IMR-90 (cell line): ENCODE measurements around the gene UBA7. TPM values are rescaled to one million over a fixed set of nuclear protein-coding genes. Genes with fewer than 3 reads are reported as not detected.

Experiments used
- ATAC-seq: fragments of 200-7000 bp; cut with Tn5 transposase; 2 replicates; pipeline ENCODE4 v1.9.1; 2020; ENCODE audit warnings: low read depth, mild to moderate bottlenecking, moderate library complexity
- BruUV-seq: library from RNA; stranded (reverse); fragments of 400-500 nt; replicated peaks from 2 replicates; lab custom pipeline; 2021; lab: Mats Ljungman, UMichigan
- CTCF ChIA-PET: fragments of 300-600 bp; formaldehyde crosslinking; extraction: SDS; loops from one replicate; lab custom pipeline; 2021; ENCODE audit warnings: antibody characterized with exemption; lab: Yijun Ruan, JAX
- POLR2A ChIA-PET: fragments of 300-600 bp; sonication (Branson Sonifier 250); formaldehyde crosslinking; loops from one replicate; lab custom pipeline; 2022; ENCODE audit warnings: antibody characterized with exemption; ENCODE audit not compliant: unreplicated experiment; lab: Charles Lee
- DNase-seq: peaks from one replicate; pipeline ENCODE4 v3.0.0; 2013
- H2AFZ ChIP-seq: replicated peaks from 2 replicates; pipeline ENCODE3; 2013; ENCODE audit warnings: low read length, mild to moderate bottlenecking; ENCODE audit not compliant: poor library complexity
- H2AK5ac ChIP-seq: 2 replicates; pipeline ENCODE4 v1.6.1; 2013; ENCODE audit warnings: low read depth, low read length, inconsistent platforms
- H2AK9ac ChIP-seq: replicated peaks from 2 replicates; pipeline ENCODE3; 2013; ENCODE audit warnings: mild to moderate bottlenecking, low read depth, low read length, moderate library complexity; ENCODE audit not compliant: poor library complexity
- H2BK120ac ChIP-seq: 2 replicates; pipeline ENCODE4 v1.6.1; 2013; ENCODE audit warnings: low read depth, low read length, inconsistent platforms
- H2BK15ac ChIP-seq: 3 replicates; pipeline ENCODE4 v1.6.1; 2013; ENCODE audit warnings: low read depth, low read length, inconsistent platforms
- H2BK20ac ChIP-seq: 2 replicates; pipeline ENCODE4 v1.6.1; 2013; ENCODE audit warnings: low read depth, mild to moderate bottlenecking, inconsistent platforms, low read length, moderate library complexity
- H2BK5ac ChIP-seq: 2 replicates; pipeline ENCODE4 v1.6.1; 2013; ENCODE audit warnings: mild to moderate bottlenecking, low read depth, low read length, inconsistent platforms; ENCODE audit not compliant: poor library complexity, severe bottlenecking
- H3K14ac ChIP-seq: replicated peaks from 2 replicates; pipeline ENCODE4 v1.6.1; 2013; ENCODE audit warnings: low read depth, low read length, inconsistent platforms
- H3K18ac ChIP-seq: 2 replicates; pipeline ENCODE4 v1.6.1; 2013; ENCODE audit warnings: low read depth, low read length, control low read depth
- H3K23ac ChIP-seq: 2 replicates; pipeline ENCODE4 v1.6.1; 2013; ENCODE audit warnings: low read depth, low read length, inconsistent platforms
- H3K27ac ChIP-seq: 2 replicates; pipeline ENCODE4 v1.5.1; 2013; ENCODE audit warnings: mild to moderate bottlenecking, control low read depth, low read length; ENCODE audit not compliant: insufficient read depth
- H3K27me3 ChIP-seq: 2 replicates; pipeline ENCODE4 v1.6.1; 2013; ENCODE audit warnings: low read length; ENCODE audit not compliant: control insufficient read depth, insufficient read depth
- H3K36me3 ChIP-seq: 2 replicates; pipeline ENCODE4 v1.6.1; 2013; ENCODE audit warnings: low read length, mixed read lengths; ENCODE audit not compliant: control insufficient read depth, insufficient read depth
- H3K4ac ChIP-seq: 2 replicates; pipeline ENCODE4 v1.6.1; 2013; ENCODE audit warnings: low read depth, low read length, inconsistent platforms
- H3K4me1 ChIP-seq: 2 replicates; pipeline ENCODE4 v1.6.1; 2013; ENCODE audit warnings: low read length, mixed read lengths; ENCODE audit not compliant: control insufficient read depth, insufficient read depth
- H3K4me2 ChIP-seq: 2 replicates; pipeline ENCODE4 v1.6.1; 2013; ENCODE audit warnings: low read depth, mild to moderate bottlenecking, control low read depth, low read length, moderate library complexity
- H3K4me3 ChIP-seq: 2 replicates; pipeline ENCODE4 v1.5.1; 2013; ENCODE audit warnings: low read depth, mild to moderate bottlenecking, control low read depth, low read length, moderate library complexity; ENCODE audit not compliant: insufficient read depth
- H3K56ac ChIP-seq: 2 replicates; pipeline ENCODE4 v1.6.1; 2013; ENCODE audit warnings: low read length, inconsistent platforms; ENCODE audit not compliant: insufficient read depth; ENCODE audit errors: extremely low read depth
- H3K79me1 ChIP-seq, 2 experiments: 2 replicates each; pipeline ENCODE4 v1.6.1; 2013; ENCODE audit warnings: low read length in 2 of 2, inconsistent platforms in 1 of 2, low read depth in 1 of 2
- H3K9ac ChIP-seq: 2 replicates; pipeline ENCODE4 v1.6.1; 2013; ENCODE audit warnings: low read depth, low read length, control low read depth
- H3K9me1 ChIP-seq: 2 replicates; pipeline ENCODE4 v1.6.1; 2013; ENCODE audit warnings: low read length, inconsistent platforms; ENCODE audit not compliant: insufficient read depth
- H3K9me3 ChIP-seq: 2 replicates; pipeline ENCODE4 v1.6.1; 2013; ENCODE audit warnings: low read length; ENCODE audit not compliant: control insufficient read depth, insufficient read depth
- H4K20me1 ChIP-seq: 2 replicates; pipeline ENCODE4 v1.6.1; 2013; ENCODE audit warnings: low read length, inconsistent platforms; ENCODE audit not compliant: insufficient read depth
- H4K5ac ChIP-seq: 2 replicates; pipeline ENCODE4 v1.6.1; 2013; ENCODE audit warnings: mild to moderate bottlenecking, low read depth, low read length, control low read depth
- H4K8ac ChIP-seq, 2 experiments: 2 replicates each; pipeline ENCODE4 v1.6.1; 2013; ENCODE audit warnings: low read depth in 2 of 2, low read length in 2 of 2, control low read depth in 1 of 2, inconsistent platforms in 1 of 2
- H4K91ac ChIP-seq: 2 replicates; pipeline ENCODE4 v1.6.1; 2013; ENCODE audit warnings: low read depth, low read length, inconsistent platforms; ENCODE audit not compliant: insufficient read depth
- BHLHE40 ChIP-seq: fragments of 150-350 bp; IDR thresholded peaks from 2 replicates; pipeline ENCODE4 v1.6.1; 2016; ENCODE audit warnings: mild to moderate bottlenecking, low read depth, low read length
- CHD1 ChIP-seq: IDR thresholded peaks from 2 replicates; pipeline ENCODE4 v1.6.1; 2012; ENCODE audit warnings: low read depth, low read length, improper control_type of control experiment
- FOS ChIP-seq: fragments of 150-350 bp; IDR thresholded peaks from 2 replicates; pipeline ENCODE4 v1.6.1; 2016; ENCODE audit warnings: low read depth, low read length
- MAFK ChIP-seq: IDR thresholded peaks from 2 replicates; pipeline ENCODE4 v1.6.1; 2012; ENCODE audit warnings: low read depth, low read length, improper control_type of control experiment
- MAZ ChIP-seq: IDR thresholded peaks from 2 replicates; pipeline ENCODE4 v1.6.1; 2012; ENCODE audit warnings: low read depth, mild to moderate bottlenecking, low read length, improper control_type of control experiment, moderate library complexity, borderline replicate concordance
- MXI1 ChIP-seq: IDR thresholded peaks from 2 replicates; pipeline ENCODE4 v1.6.1; 2012; ENCODE audit warnings: low read depth, mild to moderate bottlenecking, low read length, moderate library complexity, borderline replicate concordance
- NFE2L2 ChIP-seq: fragments of 150-350 bp; IDR thresholded peaks from 2 replicates; pipeline ENCODE4 v1.6.1; 2016; ENCODE audit warnings: low read depth, mild to moderate bottlenecking, low read length
- POLR2A ChIP-seq: IDR thresholded peaks from 2 replicates; pipeline ENCODE4 v1.6.1; 2012; ENCODE audit warnings: mild to moderate bottlenecking, low read depth, low read length
- RAD21 ChIP-seq: IDR thresholded peaks from 2 replicates; pipeline ENCODE4 v1.6.1; 2012; ENCODE audit warnings: low read length, improper control_type of control experiment
- RFX5 ChIP-seq: IDR thresholded peaks from 2 replicates; pipeline ENCODE4 v1.8.0; 2012; ENCODE audit warnings: low read depth, mild to moderate bottlenecking, low read length, moderate library complexity
- WGBS, 2 experiments: methylation state at CpG; one replicate each; pipeline versions ENCODE4 v1.1.5 to v1.1.7; 2013; ENCODE audit warnings: missing lambda C conversion rate in 2 of 2; ENCODE audit not compliant: insufficient read length in 1 of 2; ENCODE audit errors: extremely low coverage in 2 of 2; 5-methylcytosine and 5-hydroxymethylcytosine counted together
- dilution Hi-C: fragments of 300-500 bp; cut with HindIII; formaldehyde crosslinking; loops from one replicate; pipeline ENCODE4 v1.14.3; 2018; ENCODE audit warnings: low sequenced_read_pairs; ENCODE audit not compliant: unreplicated experiment
- in situ Hi-C: fragments of 300-500 bp; cut with MboI; formaldehyde crosslinking; loops from 3 replicates; pipeline ENCODE4 v1.14.3; 2019; ENCODE audit warnings: low sequenced_read_pairs, inconsistent platforms, mixed read lengths
- intact Hi-C: fragments of 100-400 bp; cut with micrococcal nuclease; formaldehyde crosslinking; loops from 2 replicates; pipeline ENCODE4 v1.10.0; 2022
- polyA plus RNA-seq, 3 experiments: library from polyadenylated mRNA; depleted of rRNA; stranded (reverse); fragments of >200 nt; gene quantifications; 2 replicates each; pipeline ENCODE4 v1.2.3, GENCODE V29; 2012; ENCODE audit warnings: low replicate concordance in 1 of 3
- total RNA-seq: library from RNA; depleted of rRNA; stranded (reverse); fragments of >200 nt; gene quantifications from 2 replicates; pipeline ENCODE4 v1.2.3, GENCODE V29; 2012
- TF ChIP-seq, protein P1 (sequence below): conservative IDR thresholded peaks from 2 replicates; pipeline ENCODE4 v1.5.1; 2012; ENCODE audit warnings: mild to moderate bottlenecking, low read depth, low read length, improper control_type of control experiment

The UBA7 gene
- total and polyA plus RNA-seq, 2 of the 4 experiments (the other 2 are of a cell fraction), result 18.6 to 57.8 TPM

DNA sequence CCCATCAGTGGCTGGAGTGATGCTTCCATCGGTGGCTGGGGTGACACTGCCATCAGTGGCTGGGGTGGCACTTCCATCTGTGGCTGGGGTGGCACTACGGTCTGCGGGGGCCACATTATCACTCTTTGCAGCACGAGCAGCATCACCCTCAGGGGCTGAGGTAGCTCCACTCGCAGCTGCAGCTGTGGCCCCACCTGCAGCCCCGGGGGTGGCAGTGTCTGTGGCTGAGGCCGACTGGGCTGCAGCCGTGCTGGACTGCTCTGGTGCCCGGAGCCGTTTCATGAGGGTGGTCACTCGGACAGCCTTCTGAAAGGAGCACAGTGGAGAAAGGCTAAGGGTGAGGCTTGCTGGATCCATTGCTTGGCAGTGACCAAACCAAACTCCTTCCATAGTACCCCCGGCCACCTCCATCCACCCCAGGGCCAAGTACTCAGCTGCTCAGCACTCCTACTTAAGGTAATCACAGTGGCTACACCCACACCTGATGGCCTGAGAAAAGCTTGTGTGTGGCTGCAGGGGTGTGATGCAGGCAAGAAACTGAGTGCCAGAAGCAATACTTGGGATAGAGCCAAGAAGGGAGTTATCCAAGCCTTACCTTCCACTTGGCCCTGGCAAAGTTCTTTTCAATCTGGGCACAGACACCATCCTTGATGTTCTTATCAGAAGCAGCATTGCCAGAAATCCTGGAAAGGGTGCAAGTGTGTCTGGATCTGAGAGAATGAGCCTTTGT, 46.0 kb upstream of the UBA7 start:
- no peak for ATAC-seq
- peaks cover 2% of the 10 kb centered on the region; the same call in 1 of the 2 replicates for H3K4me1 ChIP-seq
- TF ChIP-seq CHD1, result no peak
- TF ChIP-seq, protein P1, sequence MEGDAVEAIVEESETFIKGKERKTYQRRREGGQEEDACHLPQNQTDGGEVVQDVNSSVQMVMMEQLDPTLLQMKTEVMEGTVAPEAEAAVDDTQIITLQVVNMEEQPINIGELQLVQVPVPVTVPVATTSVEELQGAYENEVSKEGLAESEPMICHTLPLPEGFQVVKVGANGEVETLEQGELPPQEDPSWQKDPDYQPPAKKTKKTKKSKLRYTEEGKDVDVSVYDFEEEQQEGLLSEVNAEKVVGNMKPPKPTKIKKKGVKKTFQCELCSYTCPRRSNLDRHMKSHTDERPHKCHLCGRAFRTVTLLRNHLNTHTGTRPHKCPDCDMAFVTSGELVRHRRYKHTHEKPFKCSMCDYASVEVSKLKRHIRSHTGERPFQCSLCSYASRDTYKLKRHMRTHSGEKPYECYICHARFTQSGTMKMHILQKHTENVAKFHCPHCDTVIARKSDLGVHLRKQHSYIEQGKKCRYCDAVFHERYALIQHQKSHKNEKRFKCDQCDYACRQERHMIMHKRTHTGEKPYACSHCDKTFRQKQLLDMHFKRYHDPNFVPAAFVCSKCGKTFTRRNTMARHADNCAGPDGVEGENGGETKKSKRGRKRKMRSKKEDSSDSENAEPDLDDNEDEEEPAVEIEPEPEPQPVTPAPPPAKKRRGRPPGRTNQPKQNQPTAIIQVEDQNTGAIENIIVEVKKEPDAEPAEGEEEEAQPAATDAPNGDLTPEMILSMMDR, result no peak
- TF ChIP-seq MAFK, result no peak
- no peak for TF ChIP-seq MXI1
- TF ChIP-seq NFE2L2, result no peak
- TF ChIP-seq RAD21, result no peak
- no peak for TF ChIP-seq POLR2A
- no peak for TF ChIP-seq FOS
- TF ChIP-seq BHLHE40, result no peak
- TF ChIP-seq RFX5, result no peak
- TF ChIP-seq MAZ, result no peak
- no peak overlapping the region for H2AFZ ChIP-seq
- H3K27ac ChIP-seq, result no peak overlapping the region
- no peak overlapping the region for H3K9ac ChIP-seq
- H3K27me3 ChIP-seq, result peaks cover 24% of the 10 kb centered on the region
- H4K91ac ChIP-seq, result no peak overlapping the region
- 100% methylated on average over 1 of the region's 12 CpGs; no CpG with 5 or more reads in 1 of the 2 experiments for WGBS, 2 experiments
- H3K18ac ChIP-seq, result no peak overlapping the region
- H4K8ac ChIP-seq, result no peak overlapping the region
- ChIA-PET POLR2A (no interaction called here), CTCF (no interaction called here)
- H4K5ac ChIP-seq, result no peak overlapping the region
- H2BK20ac ChIP-seq, result no peak overlapping the region
- DNase-seq, result no peak
- no peak overlapping the region for H2BK15ac ChIP-seq
- no peak overlapping the region for H2BK120ac ChIP-seq
- no peak overlapping the region for H2AK5ac ChIP-seq
- H3K36me3 ChIP-seq, result no peaks in the 10 kb centered on the region
- no peak overlapping the region for H2BK5ac ChIP-seq
- in situ Hi-C loops (no loop called here), intact Hi-C loops (no loop called here), dilution Hi-C loops (no loop called here)
- H3K79me1 ChIP-seq, result peaks cover 9 to 12% of the 10 kb centered on the region in 2 experiments; a peak in 3 of 4 replicates
- H3K23ac ChIP-seq, result no peak overlapping the region
- no peak overlapping the region for H3K14ac ChIP-seq
- no TSS peak for BruUV-seq
- H3K9me3 ChIP-seq, result no peaks in the 10 kb centered on the region
- H2AK9ac ChIP-seq, result no peak overlapping the region
- no peak overlapping the region for H3K4ac ChIP-seq
- H3K56ac ChIP-seq, result no peak overlapping the region
- no peak overlapping the region for H3K4me3 ChIP-seq
- H3K9me1 ChIP-seq, result peaks cover 8% of the 10 kb centered on the region
- H3K4me2 ChIP-seq, result no peak overlapping the region
- H4K20me1 ChIP-seq, result no peaks in the 10 kb centered on the region
